Right ventricle myocardium superior (tissue), 1 donor: ENCODE data around the gene OR2T3. TPM values are rescaled to one million over a fixed set of nuclear protein-coding genes. Genes with fewer than 3 reads are reported as not detected.
"Not testable (repeated sequence)": the region's sequence is repeated elsewhere in the genome, so short reads cannot be mapped to it uniquely, and the experiment has no call there.

Experiments
- ATAC-seq: fragments of 200-7000 bp; cut with Tn5 transposase; one replicate; pipeline ENCODE4 v1.9.1; 2020; ENCODE audit warnings: mild to moderate bottlenecking; ENCODE audit not compliant: poor library complexity
- DNase-seq: peaks from one replicate; pipeline ENCODE4 v3.0.0-alpha.2; 2020
- intact Hi-C: fragments of 100-400 bp; cut with DNase I; formaldehyde crosslinking; loops from one replicate; pipeline ENCODE4 v1.11.2; 2022
- long read RNA-seq: library from polyadenylated mRNA; unstranded; transcript quantifications from one replicate; pipeline ENCODE4 v2.0.0, GENCODE V29; 2021
- total RNA-seq: library from RNA; stranded (reverse); fragmentation: NEBNext Ultra II Directional; extraction: Animal tissue kit (Norgen Biotek cat#: 25700); gene quantifications from one replicate; pipeline ENCODE4 v1.2.1, GENCODE V29; 2021
- donor health status: DM: no; HTN: yes; CAD: no; lungs with severe emphysema.

Gene OR2T3, protein sequence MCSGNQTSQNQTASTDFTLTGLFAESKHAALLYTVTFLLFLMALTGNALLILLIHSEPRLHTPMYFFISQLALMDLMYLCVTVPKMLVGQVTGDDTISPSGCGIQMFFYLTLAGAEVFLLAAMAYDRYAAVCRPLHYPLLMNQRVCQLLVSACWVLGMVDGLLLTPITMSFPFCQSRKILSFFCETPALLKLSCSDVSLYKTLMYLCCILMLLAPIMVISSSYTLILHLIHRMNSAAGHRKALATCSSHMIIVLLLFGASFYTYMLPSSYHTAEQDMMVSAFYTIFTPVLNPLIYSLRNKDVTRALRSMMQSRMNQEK
- not detected for total RNA-seq
- long read RNA-seq = 0 reads

DNA sequence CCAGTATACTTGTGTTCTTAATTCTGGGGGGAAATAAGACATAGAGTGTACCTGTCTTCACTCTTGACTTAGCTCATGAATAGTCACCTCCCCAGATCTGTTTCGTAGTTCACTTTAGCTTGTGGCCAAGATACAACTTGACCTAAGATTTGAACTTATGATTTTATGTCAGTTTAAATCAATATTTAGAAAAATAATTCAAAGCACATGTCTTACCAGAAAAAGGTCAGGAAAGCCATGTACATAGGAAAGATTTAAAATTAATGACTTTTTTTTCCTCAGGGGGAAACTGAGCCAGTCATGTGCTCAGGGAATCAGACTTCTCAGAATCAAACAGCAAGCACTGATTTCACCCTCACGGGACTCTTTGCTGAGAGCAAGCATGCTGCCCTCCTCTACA is at the start of gene OR2T3:
OR2T3 (plus strand) TSS at position 301 of the 400 bp plus-strand sequence; CDS start at position 301, 0 bp downstream.
- intact Hi-C loops, ATAC-seq, DNase-seq: not testable (repeated sequence)

DNA sequence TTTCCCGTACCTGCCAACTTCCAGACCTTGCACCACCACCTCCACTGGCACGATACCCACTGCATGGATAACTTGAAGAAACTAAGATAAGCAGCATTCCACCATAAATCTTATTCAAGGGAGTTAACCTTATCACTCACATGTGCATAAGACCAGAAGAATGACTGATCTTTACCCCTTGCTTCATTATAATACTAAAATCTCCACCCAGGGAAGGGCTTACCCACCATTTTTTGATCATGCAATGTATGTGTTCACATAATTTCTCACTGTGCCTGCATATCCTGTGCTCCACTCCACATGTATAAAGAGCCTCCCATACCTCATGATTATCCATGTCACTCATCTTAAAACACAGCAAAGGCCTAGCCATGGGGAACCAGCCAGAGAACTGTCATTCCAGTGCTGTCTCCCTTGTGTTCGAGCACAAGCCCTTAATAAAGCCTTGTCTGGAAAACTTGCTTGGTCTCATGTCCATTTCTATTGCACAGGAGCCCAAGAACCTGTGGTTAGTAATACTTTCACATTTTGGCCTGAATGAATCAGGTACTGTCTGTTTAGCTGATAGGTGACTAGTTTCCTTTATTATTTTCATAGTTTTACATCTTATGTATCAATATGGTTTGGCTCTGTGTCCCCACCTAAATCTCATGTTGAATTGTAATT is 45.5 kb upstream of the OR2T3 start:
- DNase-seq, ATAC-seq, intact Hi-C loops: not testable (repeated sequence)

DNA sequence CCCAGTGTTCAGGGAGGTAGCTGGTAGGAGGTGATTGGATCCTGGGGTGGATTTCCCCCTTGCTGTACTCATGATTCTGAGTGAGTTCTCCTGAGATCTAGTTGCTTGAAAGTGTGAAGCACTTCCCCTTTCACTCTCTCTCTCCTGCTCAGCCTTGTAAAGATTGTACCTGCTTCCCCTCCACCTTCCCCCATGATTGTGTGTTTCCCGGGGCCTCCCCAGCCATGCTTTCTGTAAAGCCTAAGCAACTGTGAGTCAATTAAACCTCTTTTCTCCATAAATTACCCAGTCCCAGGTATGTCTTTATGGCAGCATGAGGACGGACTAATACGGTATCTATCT is 45.0 kb upstream of the OR2T3 start:
- ATAC-seq, intact Hi-C loops, DNase-seq: not testable (repeated sequence)

DNA sequence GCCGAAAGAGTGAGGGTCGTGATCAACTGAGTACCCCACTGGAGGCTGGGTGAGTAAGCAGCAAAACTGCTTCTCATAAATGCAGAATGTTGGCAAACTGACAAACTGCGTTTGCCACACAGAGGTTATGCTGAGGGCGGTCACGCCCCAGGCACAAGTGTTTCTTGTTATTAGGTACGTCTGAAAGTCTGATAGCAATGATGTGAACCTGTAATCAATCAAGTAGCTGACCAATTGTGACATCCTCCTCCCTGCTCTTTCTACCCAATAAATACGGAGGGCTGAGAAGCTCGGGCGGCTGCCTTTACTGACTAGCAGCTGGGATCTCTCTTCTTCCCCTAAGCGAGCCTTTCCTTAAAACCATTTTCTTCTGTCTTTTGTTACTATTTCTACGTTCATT is 41.5 kb upstream of the OR2T3 start:
- DNase-seq, intact Hi-C loops, ATAC-seq: not testable (repeated sequence)

DNA sequence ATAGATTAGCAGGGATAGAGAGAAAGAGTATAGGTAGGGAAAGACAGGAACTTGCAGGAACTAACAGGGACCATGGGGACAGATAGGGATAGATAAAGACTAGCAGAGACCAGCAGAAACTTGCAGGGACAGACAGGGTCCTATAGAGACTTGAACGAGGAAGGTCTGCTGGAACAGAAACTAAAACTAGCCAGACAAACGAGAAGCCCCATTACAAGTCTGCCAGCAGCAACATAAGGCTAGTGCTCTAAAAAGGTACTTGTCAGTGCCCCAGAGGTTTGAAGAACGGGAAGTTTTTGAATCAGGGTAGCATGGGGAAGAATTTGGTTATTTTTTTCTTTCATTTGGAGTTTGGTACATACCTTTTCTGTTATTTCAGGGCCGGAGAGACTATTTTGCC is 41.0 kb upstream of the OR2T3 start:
- ATAC-seq, intact Hi-C loops, DNase-seq: not testable (repeated sequence)

DNA sequence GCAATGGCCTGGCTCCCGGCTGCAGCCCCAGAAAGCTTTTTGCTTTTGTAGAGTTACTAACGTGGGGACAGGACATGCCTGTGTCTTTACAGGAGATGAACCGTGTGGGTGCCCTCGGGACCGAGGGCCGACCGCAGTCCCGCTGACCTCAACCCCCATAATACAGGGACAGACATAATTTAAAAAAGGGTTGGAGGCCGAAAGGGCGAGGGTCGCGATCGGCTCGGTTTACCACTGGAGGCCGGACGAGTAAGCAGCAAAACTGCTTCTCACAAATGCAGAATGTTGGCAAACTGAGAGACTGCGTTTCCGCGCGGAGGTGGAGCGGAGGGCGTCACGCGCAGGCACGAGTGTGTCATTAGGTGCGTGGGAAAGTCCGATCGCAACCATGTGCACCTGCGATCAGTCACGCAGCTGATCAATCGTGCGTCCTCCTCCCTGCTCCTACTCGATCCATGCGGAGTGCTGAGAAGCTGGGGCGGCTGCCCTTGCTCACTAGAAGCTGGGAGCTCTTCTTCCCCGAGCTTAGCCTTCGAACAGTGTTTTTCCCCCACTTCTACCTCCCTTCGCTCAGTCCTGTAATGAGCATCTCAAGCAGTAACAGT is 39.2 kb upstream of the OR2T3 start:
- ATAC-seq, intact Hi-C loops, DNase-seq: not testable (repeated sequence)

DNA sequence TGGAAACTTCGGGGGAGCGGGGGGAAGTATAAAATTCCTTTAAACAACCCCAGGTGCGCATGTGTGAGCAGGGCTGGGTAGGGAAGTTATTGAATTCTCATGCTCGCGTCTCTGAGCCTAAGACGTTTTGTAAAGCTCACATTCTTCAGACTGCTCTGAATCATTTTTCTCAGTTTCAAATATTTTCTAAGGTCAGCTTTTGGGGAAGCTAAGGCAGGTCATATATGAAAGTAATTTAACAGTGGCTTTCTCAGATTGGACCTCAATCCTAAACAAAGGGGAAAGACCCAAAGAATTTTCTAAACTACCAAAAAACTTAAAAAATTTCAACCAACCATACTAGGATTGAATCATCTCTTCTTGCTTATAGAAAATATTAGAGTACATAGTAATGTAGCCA is 38.2 kb upstream of the OR2T3 start:
- intact Hi-C loops, ATAC-seq, DNase-seq: not testable (repeated sequence)

DNA sequence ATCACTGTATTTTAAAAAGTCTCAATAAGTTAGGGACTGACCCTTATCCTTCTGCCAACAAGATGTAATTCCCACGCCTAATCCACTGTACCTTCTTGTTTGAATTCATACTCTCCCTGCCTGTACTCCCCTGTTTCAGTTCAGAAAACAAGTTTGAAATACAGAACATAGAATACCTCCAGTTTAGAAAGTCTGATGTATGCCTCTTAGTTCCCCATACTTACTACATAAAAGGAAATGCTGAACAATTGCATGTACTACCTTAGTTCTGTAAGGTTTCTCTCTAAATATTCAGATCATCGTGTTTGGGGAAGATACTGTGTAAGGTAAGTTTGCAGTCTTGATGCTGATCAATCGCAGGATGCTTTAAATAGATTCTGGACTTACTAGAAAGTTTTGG is 36.8 kb upstream of the OR2T3 start:
- DNase-seq, ATAC-seq, intact Hi-C loops: not testable (repeated sequence)

DNA sequence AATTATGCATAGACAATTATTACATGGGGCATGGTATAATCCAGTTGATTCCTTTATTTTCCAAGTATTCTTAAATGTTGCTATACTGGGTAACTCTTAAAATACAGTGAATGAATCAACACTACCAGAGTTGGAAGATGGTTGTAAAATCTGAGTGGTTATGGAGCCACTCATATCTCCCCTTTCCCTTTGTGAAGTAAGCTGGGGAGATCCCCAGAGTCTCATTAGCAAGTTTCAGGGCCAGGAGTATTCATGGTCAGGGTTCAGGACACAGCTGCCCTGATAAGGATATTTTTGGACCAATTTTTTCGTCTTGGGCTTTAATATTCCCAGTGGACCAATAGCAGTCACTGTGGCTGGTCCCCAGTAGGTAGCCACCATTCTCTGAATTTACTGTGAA is 34.5 kb upstream of the OR2T3 start:
- ATAC-seq, DNase-seq, intact Hi-C loops: not testable (repeated sequence)

DNA sequence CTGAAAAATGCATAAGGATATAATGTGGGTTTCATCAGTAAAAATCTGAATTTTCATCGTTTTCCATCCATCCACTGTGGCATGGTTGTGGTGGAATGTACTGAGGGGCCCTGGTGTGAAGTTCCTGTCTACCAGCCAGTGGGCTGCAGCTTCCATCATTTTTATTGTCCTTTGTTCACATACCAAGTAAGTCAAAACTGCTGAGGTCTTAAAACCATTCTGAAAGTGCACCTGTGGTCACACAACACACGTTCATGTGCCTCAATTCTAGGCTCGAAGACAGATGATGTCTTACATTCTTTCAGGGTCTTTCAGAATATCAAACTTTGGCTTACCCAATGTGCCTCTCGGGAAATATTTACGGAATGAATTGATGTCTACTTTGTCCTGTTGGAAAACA is 33.9 kb upstream of the OR2T3 start:
- intact Hi-C loops, DNase-seq, ATAC-seq: not testable (repeated sequence)

DNA sequence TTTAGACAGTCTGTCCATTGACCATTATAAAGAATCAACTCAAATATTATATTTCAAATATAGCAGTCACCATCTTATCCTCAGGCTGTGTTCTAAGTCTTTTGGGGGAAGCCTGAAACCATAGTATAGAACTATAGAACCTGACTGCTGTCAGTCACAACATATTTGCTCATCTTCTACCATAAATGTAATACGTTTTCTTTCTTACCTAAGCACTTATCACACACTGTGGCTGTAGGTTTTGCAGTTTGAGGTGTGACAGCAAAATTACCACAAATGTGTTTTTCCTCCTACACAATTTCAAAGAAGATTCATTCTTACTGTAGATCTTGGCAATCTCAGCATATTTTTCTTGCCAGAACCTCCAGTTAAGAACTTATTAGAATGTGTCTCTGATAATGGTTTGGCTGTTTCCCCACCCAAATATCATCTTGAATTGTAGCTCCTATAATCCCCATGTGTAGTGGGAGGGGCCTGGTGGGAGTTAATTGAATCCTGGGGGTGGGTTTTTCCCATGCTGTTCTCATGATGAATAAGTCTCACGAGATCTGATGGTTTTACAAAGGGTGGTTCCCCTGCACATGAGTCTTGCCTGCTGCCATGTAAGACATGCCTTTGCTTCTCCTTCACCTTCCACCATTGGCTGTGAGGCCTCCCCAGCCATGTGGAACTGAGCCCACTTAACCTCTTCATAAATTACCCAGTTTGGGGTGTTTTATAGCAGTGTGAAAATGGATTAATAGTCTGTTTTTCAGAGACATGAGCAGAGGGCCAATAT is 30.5 kb upstream of the OR2T3 start:
- ATAC-seq, DNase-seq: not testable (repeated sequence)
- intact Hi-C loops = loop anchor here (10.0 kb wide), 1 partner anchor 202 kb away; the partner anchor contains the start of gene OR2T35

DNA sequence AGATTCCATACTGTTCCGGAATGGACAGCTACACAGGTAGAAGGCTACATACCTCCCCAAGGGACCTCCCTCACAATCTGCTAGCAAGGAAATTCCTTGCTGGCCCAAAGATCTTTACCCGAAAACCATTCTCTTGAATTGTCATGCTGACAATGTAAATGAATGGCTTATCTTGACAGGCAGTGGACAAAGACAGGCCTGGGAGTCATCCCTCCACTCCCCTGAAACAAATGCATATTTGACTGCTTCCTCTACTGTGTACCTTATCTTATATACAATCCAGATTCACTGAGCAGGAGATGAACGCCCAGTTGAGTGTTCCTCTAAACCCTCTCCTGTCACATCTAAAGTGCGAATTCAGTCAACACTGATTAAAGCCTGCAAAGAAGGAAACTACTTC is 28.5 kb upstream of the OR2T3 start:
- not testable (repeated sequence) for DNase-seq, ATAC-seq
- intact Hi-C loops = loop anchor here (10.0 kb wide), 1 partner anchor 200 kb away; the partner anchor contains the start of gene OR2T35

DNA sequence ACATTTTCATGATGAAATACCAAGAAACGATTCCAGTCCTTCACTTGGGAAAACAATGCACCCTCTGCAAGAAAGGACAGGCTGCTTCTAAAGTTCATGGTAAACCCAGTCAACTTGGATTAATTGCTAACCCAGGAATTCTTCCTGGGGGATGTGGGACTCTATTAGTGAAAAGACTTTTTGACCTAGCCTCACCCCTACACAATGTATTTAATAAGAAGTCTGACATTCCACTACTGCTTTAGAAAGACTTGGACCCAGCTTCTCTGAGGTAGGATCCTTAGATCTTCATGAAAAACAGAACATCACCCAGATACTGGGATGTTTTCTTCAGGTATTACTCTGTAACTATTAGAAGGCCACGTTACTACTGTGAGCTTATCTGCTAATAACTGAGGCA is 27.8 kb upstream of the OR2T3 start, which contains the start of gene OR2T2:
OR2T2 (plus strand) TSS at position 239 of the 400 bp plus-strand sequence. CDS start 7,161 bp downstream, outside the sequence.
- intact Hi-C loops = loop anchor here (10.0 kb wide), 1 partner anchor 199 kb away; the partner anchor contains the start of gene OR2T35
- not testable (repeated sequence) for ATAC-seq, DNase-seq

DNA sequence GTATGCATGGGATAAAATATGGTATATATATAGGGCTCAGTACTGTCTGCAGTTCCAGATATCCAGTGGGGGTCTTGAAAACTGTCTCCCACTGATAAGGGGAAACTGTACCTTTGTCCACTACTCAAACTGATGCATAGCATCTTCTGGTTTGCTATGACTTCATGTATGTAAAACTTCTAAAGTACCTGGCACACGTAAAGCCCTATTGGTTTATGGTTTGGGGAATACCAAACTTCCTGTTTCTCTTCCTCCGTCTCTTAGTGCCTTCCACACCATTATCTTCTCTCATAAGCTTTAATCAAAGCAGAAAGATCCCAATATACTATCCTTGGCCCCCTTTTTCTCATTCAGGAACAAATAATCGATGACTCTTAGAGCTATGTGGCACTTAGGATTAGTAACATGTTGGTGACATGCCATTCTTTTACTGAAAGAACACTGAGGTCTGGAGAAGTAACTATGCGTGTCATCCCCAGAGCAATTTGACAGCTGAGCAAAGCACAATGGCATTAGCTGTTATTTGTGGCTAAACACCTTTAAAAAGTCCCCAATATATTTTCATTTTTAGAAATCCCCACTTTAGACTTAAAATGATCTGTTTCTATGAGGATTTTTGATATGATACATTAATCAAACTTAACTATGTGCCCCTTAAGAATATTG is 24.6 kb upstream of the OR2T3 start:
- not testable (repeated sequence) for ATAC-seq, DNase-seq
- intact Hi-C loops = loop anchor here (10.0 kb wide), 1 partner anchor 196 kb away; the partner anchor contains the start of gene OR2T35

DNA sequence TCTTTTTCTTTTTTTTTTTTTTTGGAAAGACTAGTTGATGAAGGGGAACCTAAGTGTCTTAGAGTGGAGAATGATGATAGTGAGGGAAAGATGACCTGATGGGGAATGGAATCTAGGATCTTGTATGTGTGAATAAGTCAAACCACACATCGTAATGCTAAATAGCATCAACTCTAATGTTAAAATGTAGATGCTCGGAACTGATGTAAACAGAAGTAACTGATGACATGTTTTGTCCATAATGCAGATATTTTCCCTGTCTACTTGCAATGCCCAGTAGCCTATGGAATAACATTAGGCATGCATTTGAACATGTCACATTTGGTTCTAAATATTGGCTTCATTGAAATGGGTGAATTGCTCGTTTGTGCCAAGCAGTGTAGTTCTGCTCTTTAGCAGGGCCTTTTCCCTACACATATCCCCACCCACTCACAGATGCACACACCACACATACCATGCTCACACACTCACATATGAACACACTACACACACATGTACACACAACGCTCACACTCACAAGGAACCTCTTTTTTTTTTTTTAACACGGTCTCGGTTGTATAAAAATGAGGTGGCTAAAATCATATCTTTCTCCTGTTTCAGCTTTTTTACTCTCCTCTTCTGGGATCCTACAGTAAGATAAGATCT is 23.2 kb upstream of the OR2T3 start:
- not testable (repeated sequence) for ATAC-seq, DNase-seq
- intact Hi-C loops = loop anchor here (10.0 kb wide), 1 partner anchor 195 kb away; the partner anchor contains the start of gene OR2T35

DNA sequence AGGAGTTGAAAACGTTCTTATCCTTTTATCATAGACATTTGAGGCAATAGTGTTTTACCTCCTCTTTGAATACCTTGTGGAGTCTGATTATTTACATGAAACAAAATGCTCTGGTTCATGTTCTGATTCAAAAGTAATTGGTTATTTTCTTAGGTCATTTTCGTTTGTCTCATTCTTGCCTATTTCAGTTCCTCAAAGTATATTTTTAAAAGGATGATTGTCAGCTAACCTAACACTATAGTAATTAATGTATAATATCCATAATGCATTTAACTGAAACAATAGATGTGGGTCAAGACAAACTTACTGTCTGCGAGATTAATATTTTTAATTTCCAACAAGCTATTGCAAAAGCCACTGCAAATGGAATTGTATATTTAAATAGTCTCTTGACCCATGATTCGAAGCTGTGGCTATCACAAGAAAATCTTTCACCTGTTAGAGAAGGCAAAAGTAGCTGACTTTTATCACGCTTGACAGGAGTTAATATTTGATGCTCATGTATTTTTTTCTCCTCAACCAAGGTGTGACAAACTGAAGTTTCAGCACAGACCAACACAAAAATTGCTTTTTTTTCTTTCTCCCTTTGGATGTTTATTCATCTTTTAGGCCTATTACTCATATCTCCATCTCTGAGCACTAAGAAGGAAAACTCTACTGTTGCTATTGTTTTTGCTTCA is 22.5 kb upstream of the OR2T3 start:
- intact Hi-C loops = not testable (repeated sequence)

More for the DNA sequence above, 22.5 kb upstream of the OR2T3 start:
- not testable (repeated sequence) for DNase-seq, ATAC-seq
